Heart right ventricle (tissue), 16 donors: Measurements from ENCODE around the gene GNA12. TPM values are rescaled to one million over a fixed set of nuclear protein-coding genes. Genes with fewer than 3 reads are reported as not detected.
"Not testable (repeated sequence)": the region's sequence is repeated elsewhere in the genome, so short reads cannot be mapped to it uniquely, and the experiment has no call there.

Experiments used
- ATAC-seq, 8 donors: fragments of 200-7000 bp; cut with Tn5 transposase; one replicate each; pipeline ENCODE4 v1.9.1; 2020; ENCODE audit warnings: mild to moderate bottlenecking in 8 of 8, moderate library complexity in 8 of 8, moderate number of reproducible peaks in 1 of 8
- DNase-seq, 2 donors: peaks; one replicate each; pipeline ENCODE4 v3.0.0-alpha.2; 2020
- H3K27ac ChIP-seq, 10 donors: fragments of 200-600 bp; sonication (generic) in 2 of 10; one replicate each; pipeline versions ENCODE4 v1.5.0 to v1.8.0; 2020 to 2022; ENCODE audit warnings: mild to moderate bottlenecking in 3 of 10
- H3K27me3 ChIP-seq, 7 donors: fragments of 200-600 bp; one replicate each; pipeline ENCODE4 v1.8.0; 2021 to 2022; ENCODE audit warnings: mild to moderate bottlenecking in 2 of 7
- H3K36me3 ChIP-seq, 9 donors: fragments of 200-600 bp; sonication (generic) in 1 of 9; one replicate each; pipeline versions ENCODE4 v1.5.0 to v1.8.0; 2020 to 2022; ENCODE audit warnings: mild to moderate bottlenecking in 2 of 9
- H3K4me1 ChIP-seq, 9 donors: fragments of 200-600 bp; sonication (generic) in 1 of 9; one replicate each; pipeline versions ENCODE4 v1.5.0 to v1.8.0; 2020 to 2022; ENCODE audit warnings: mild to moderate bottlenecking in 4 of 9
- H3K4me3 ChIP-seq, 10 donors: fragments of 200-600 bp; sonication (generic) in 2 of 10; one replicate each; pipeline versions ENCODE4 v1.5.0 to v1.8.0; 2020 to 2022; ENCODE audit warnings: mild to moderate bottlenecking in 7 of 10, moderate library complexity in 2 of 10
- H3K9me3 ChIP-seq, 11 donors: fragments of 200-600 bp in 10 of 11; sonication (generic) in 2 of 11; one replicate each; pipeline versions ENCODE4 v1.5.0 to v1.8.0; 2013 to 2022; ENCODE audit warnings: mild to moderate bottlenecking in 2 of 11, control low read depth in 1 of 11, moderate library complexity in 1 of 11
- WGBS, 2 donors: extraction: QIAGEN DNeasy Blood & Tissue Kit; methylation state at CpG; one replicate each; pipeline ENCODE4 v1.1.7; 2013; ENCODE audit warnings: inconsistent platforms in 1 of 2; 5-methylcytosine and 5-hydroxymethylcytosine counted together
- intact Hi-C, 10 donors: fragments of 100-400 bp; cut with DNase I; formaldehyde crosslinking; loops; one replicate each; pipeline versions ENCODE4 v1.11.1 to v1.14.2; 2022
- polyA plus RNA-seq, 2 donors: library from polyadenylated mRNA; stranded (reverse); fragments of 200-250 nt; gene quantifications; one replicate each; pipeline ENCODE4 v1.2.3, GENCODE V29; 2013
- total RNA-seq, 10 donors: library from RNA; stranded (reverse); fragmentation: NEBNext Ultra II Directional in 3 of 10; extraction: Animal tissue kit (Norgen Biotek cat#: 25700) in 3 of 10; gene quantifications; one replicate each; pipeline versions ENCODE4 v1.2.1 to v1.2.4, GENCODE V29; 2021 to 2023
- TF ChIP-seq, protein P1 (sequence below), 9 donors: fragments of 200-600 bp; sonication (generic) in 2 of 9; IDR thresholded peaks; one replicate each; pipeline versions ENCODE4 v1.5.0 to v1.8.0; 2021 to 2022; ENCODE audit warnings: antibody characterized with exemption in 9 of 9, mild to moderate bottlenecking in 5 of 9, moderate library complexity in 1 of 9
- donor health status: Arrhythmogenic right ventricular cardiomyopathy.
- donor health status: ischemic (EF 13 %, LVEDD 7.1; RV severe dilation, severe dysfunction).
- donor health status: healthy with polysubstance abuse.
- donor health status: DM: no; HTN: yes; CAD: no.
- donor health status: DM: no; HTN: no; CAD: no.
- donor health status: ischemic (EF 25% LVEDD 6.9; RV normal size, moderate dysfunction).
- donor health status: ischemic (EF 25% LVEDD 5.7; RV mildly dilated, moderate dysfunction).
- donor health status: healthy.
- donor health status: DM: yes; HTN: yes; CAD: no.
- donor health status: Ischemic cardiomyopathy.
- donor health status: ischemic (EF 35%, LVEDD 5.7; RV mildly dilated, moderate dysfunction).
- donor health status: nonischemic (EF 11% LVEDD 7.7; RV severe dilation, severe dysfunction).
- donor health status: DM: yes; HTN: yes; CAD: no.
- donor health status: PGD.
- donor health status: ischemic (EF 29% LVEDD 5.4; RV normal size, mild dysfunction).
- donor health status: nonischemic (EF 23%, LVEDD 6.1; RV moderate dilation, normal function).

Gene GNA12
- total and polyA plus RNA-seq, 12 donors: 6.4 to 46.4 (median 33.9) TPM

DNA sequence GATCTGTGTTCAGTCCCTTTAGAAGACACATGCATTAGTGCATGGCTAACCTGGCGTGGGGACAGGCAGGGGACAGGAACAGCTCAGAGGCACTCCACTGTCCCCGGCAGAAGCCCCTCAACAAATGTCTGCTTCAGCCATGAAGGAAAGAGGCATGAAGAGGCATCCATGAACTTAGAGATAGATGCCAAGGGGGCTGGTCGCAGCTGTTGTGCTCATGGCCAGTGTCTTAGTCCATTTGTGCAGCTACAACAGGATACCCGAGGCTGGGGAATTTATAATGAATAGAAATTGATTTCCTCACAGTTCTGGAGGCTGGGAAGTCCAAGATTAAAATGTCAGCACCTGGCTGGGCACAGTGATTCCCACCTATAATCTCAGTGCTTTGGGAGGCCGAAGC is 14.5 kb upstream of the GNA12 start:
- Histone ChIP-seq H3K4me1 (peaks cover 0 to 14% (median 9%) of the 10 kb centered on the region in 9 donors), H3K9me3 (no peaks in the 10 kb centered on the region), H3K27ac (no peak overlapping the region), H3K27me3 (no peaks in the 10 kb centered on the region), H3K4me3 (no peak overlapping the region), H3K36me3 (no peaks in the 10 kb centered on the region)
- ATAC-seq (no peak), DNase-seq (no peak)
- intact Hi-C loops: no loop called here
- WGBS, 2 donors: 92 to 95% methylated on average over 5 of the region's 5 CpGs
- TF ChIP-seq, protein P1, sequence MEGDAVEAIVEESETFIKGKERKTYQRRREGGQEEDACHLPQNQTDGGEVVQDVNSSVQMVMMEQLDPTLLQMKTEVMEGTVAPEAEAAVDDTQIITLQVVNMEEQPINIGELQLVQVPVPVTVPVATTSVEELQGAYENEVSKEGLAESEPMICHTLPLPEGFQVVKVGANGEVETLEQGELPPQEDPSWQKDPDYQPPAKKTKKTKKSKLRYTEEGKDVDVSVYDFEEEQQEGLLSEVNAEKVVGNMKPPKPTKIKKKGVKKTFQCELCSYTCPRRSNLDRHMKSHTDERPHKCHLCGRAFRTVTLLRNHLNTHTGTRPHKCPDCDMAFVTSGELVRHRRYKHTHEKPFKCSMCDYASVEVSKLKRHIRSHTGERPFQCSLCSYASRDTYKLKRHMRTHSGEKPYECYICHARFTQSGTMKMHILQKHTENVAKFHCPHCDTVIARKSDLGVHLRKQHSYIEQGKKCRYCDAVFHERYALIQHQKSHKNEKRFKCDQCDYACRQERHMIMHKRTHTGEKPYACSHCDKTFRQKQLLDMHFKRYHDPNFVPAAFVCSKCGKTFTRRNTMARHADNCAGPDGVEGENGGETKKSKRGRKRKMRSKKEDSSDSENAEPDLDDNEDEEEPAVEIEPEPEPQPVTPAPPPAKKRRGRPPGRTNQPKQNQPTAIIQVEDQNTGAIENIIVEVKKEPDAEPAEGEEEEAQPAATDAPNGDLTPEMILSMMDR (IDR thresholded peaks at IDR 0.05): no peak

DNA sequence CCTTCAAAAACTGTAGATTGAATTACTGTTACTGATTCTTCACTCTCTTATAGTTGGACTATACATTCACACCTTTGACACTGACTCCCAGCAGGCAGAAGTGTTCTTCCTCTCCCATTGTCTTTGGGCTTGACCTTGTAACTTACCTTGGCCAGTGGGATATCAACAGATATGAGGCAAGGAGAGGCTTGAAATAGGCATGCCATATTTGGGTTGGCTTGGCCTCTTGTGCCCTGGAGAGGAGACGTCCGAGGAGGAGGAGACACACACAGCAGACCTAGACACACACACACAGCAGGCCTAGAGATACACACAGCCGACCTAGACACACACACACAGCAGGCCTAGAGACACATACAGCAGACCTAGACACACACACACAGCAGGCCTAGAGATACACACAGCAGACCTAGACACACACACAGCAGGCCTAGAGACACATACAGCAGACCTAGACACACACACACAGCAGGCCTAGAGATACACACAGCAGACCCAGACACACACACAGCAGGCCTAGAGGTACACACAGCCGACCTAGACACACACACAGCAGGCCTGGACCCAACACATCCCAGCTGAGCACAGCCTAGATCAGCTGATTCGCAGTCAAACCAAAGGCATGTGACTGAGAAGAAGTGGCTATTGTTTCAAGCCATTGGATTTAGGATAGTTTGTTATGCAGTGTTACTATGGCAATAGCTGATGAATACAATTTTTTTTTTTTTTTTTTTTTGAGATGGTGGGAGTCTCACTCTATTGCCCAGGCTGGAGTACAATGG is 12.5 kb upstream of the GNA12 start:
- DNase-seq (no peak), ATAC-seq (peak in 7 of 8 donors; percentile 22 to 86 (median 60))
- Histone ChIP-seq H3K9me3 (no peaks in the 10 kb centered on the region), H3K27me3 (no peaks in the 10 kb centered on the region), H3K36me3 (no peaks in the 10 kb centered on the region), H3K4me1 (peaks cover 0 to 20% (median 12%) of the 10 kb centered on the region in 9 donors), H3K4me3 (no peak overlapping the region), H3K27ac (no peak overlapping the region)
- TF ChIP-seq, protein P1 (IDR thresholded peaks at IDR 0.05): no peak
- 54 to 56% methylated on average over 5 of the region's 5 CpGs for WGBS, 2 donors
- intact Hi-C loops: no loop called here

DNA sequence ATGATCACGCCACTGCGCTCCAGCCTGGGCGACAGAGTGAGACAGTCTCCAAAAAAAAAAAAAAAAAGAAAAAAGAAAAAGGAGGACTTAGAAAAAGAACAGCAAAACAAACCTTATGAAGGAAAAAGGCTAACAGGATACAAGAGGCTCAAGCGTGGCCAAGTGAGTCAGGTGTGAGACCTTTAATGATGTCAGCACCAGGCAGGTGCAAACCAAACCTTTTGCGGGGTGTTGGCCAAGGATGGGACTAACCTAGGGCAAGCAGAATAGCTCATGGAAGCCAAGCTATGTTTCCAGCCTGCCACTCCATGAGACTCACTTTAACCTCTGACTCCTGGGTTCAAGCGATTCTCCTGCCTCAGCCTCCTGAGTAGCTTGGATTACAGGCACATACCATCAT is 11.3 kb upstream of the GNA12 start:
- Histone ChIP-seq H3K36me3 (no peaks in the 10 kb centered on the region), H3K27ac (no peak overlapping the region), H3K9me3 (no peaks in the 10 kb centered on the region), H3K4me3 (no peak overlapping the region), H3K27me3 (no peaks in the 10 kb centered on the region), H3K4me1 (peaks cover 0 to 21% (median 12%) of the 10 kb centered on the region in 9 donors)
- intact Hi-C loops: no loop called here
- DNase-seq (no peak), ATAC-seq (no peak)
- TF ChIP-seq, protein P1 (IDR thresholded peaks at IDR 0.05): no peak
- 97% methylated on average over 6 of the region's 6 CpGs for WGBS, 2 donors

DNA sequence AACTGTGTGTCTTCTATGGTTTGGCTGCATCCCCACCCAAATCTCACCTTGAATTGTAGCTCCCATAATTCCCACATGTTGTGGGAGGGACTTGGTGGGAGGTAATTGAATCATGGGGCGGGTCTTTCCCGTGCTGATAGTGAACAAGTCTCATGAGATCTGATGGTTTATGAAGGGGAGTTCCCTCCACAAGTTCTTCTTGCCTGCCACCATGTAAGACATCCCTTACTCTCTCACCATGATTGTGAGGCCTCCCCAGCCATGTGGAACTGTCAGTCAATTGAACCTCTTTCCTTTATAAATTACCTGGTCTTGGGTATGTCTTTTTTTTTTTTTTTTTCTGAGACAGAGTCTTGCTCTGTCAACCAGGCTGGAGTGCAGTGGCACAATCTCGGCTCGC is 9.4 kb upstream of the GNA12 start:
- H3K36me3 ChIP-seq, H3K27me3 ChIP-seq, H3K9me3 ChIP-seq, DNase-seq, intact Hi-C loops, H3K4me3 ChIP-seq: not testable (repeated sequence)
- peak overlapping the region; percentile 16 to 65 (median 42) for H3K27ac ChIP-seq
- peaks cover 0 to 21% (median 12%) of the 10 kb centered on the region in 9 donors for H3K4me1 ChIP-seq
- whole genome bisulfite sequencing, 2 donors: 83 to 91% methylated on average over 4 of the region's 4 CpGs
- ATAC-seq: peak in 1 of 8 donors; percentile 9

DNA sequence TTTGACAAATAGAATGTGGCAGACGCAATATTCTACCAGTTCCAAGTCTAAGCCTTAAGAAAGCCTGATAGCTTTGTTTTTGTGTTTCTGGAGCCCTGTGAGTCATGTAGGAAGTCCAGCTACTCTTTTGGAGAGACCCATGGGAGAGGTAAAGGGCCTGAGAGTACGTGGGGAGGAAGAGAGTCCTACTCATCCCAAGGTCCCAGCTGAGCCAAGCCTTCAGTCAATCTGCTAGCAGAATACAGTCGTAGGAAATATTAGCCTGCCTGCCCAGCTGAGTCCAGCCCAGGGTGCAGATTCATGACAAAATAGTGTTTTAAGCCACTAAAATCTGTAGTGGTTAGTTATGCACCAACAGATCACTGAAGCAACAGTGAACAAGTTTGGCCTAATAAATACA is 9.0 kb upstream of the GNA12 start:
- intact Hi-C loops: no loop called here
- Histone ChIP-seq H3K4me1 (peaks cover 0 to 21% (median 12%) of the 10 kb centered on the region in 9 donors), H3K27ac (peak overlapping the region; percentile 16 to 65 (median 42)), H3K9me3 (no peaks in the 10 kb centered on the region), H3K36me3 (no peaks in the 10 kb centered on the region), H3K4me3 (no peak overlapping the region), H3K27me3 (no peaks in the 10 kb centered on the region)
- TF ChIP-seq, protein P1 (IDR thresholded peaks at IDR 0.05): no peak
- WGBS, 2 donors: 45% methylated on average over 3 of the region's 3 CpGs
- peak in 1 of 2 donors; percentile 53 for DNase-seq
- ATAC-seq: peak; percentile 44 to 90 (median 74)
